PC-9 (cell line): Measurements from ENCODE around the gene ZRANB2. TPM values are rescaled to one million over a fixed set of nuclear protein-coding genes. Genes with fewer than 3 reads are reported as not detected.

Experiments
- BruUV-seq: library from RNA; stranded (reverse); fragments of 400-500 nt; replicated peaks from 2 replicates; lab custom pipeline; 2021; lab: Mats Ljungman, UMichigan
- CTCF ChIA-PET: fragments of 300-600 bp; sonication (Branson Sonifier 250); formaldehyde crosslinking; loops from one replicate; lab custom pipeline; 2022; ENCODE audit warnings: antibody characterized with exemption; lab: Charles Lee
- POLR2A ChIA-PET: fragments of 300-600 bp; sonication (Branson Sonifier 250); formaldehyde crosslinking; loops from one replicate; lab custom pipeline; 2022; ENCODE audit warnings: antibody characterized with exemption; ENCODE audit not compliant: unreplicated experiment; lab: Charles Lee
- DNase-seq, 2 experiments: peaks; one replicate each; pipeline versions ENCODE4 v3.0.0 to v3.0.0-alpha.2; 2015 to 2022; ENCODE audit warnings: mixed read lengths in 1 of 2
- H2AFZ ChIP-seq: fragments of 200-600 bp; sonication (generic); 2 replicates; pipeline ENCODE4 v1.8.1; 2017; ENCODE audit warnings: antibody characterized with exemption
- H3F3A ChIP-seq: fragments of 200-600 bp; sonication (generic); 2 replicates; pipeline ENCODE4 v1.8.1; 2017; ENCODE audit warnings: antibody characterized with exemption, mild to moderate bottlenecking, low read depth; ENCODE audit not compliant: insufficient read depth
- H3K27ac ChIP-seq: fragments of 200-600 bp; sonication (generic); 2 replicates; pipeline ENCODE4 v1.6.1; 2016; ENCODE audit warnings: mixed run types
- H3K27me3 ChIP-seq: fragments of 200-600 bp; sonication (generic); 2 replicates; pipeline ENCODE4 v1.6.1; 2016; ENCODE audit warnings: low read depth, mixed run types; ENCODE audit not compliant: insufficient read depth
- H3K36me3 ChIP-seq: fragments of 200-600 bp; sonication (generic); 2 replicates; pipeline ENCODE4 v1.6.1; 2016; ENCODE audit warnings: low read depth, mixed run types
- H3K4me1 ChIP-seq: fragments of 200-600 bp; sonication (generic); replicated peaks from 2 replicates; pipeline ENCODE4 v1.6.1; 2016; ENCODE audit warnings: mixed run types; ENCODE audit not compliant: insufficient read depth
- H3K4me2 ChIP-seq: fragments of 200-600 bp; sonication (generic); 2 replicates; pipeline ENCODE4 v1.6.1; 2017; ENCODE audit warnings: mixed run types
- H3K4me3 ChIP-seq: fragments of 200-600 bp; sonication (generic); 2 replicates; pipeline ENCODE4 v1.6.1; 2016; ENCODE audit warnings: mixed run types
- H3K79me2 ChIP-seq: fragments of 200-600 bp; sonication (generic); 2 replicates; pipeline ENCODE4 v1.6.1; 2017; ENCODE audit warnings: low read depth, mixed run types
- H3K9me2 ChIP-seq: fragments of 200-600 bp; sonication (generic); 2 replicates; pipeline ENCODE4 v1.8.1; 2017; ENCODE audit warnings: mild to moderate bottlenecking; ENCODE audit not compliant: insufficient read depth
- H3K9me3 ChIP-seq: fragments of 200-600 bp; sonication (generic); 2 replicates; pipeline ENCODE4 v1.8.1; 2016; ENCODE audit warnings: low read depth; ENCODE audit not compliant: insufficient read depth
- H4K20me1 ChIP-seq: fragments of 200-600 bp; sonication (generic); 2 replicates; pipeline ENCODE4 v1.8.1; 2017; ENCODE audit not compliant: insufficient read depth
- EZH2 ChIP-seq: fragments of 200-600 bp; sonication (generic); IDR thresholded peaks from 2 replicates; pipeline ENCODE4 v1.8.0; 2017; ENCODE audit warnings: antibody characterized with exemption, low read depth
- intact Hi-C: fragments of 100-400 bp; cut with micrococcal nuclease; formaldehyde crosslinking; loops from one replicate; pipeline ENCODE4 v1.10.0; 2022; ENCODE audit not compliant: unreplicated experiment
- total RNA-seq: library from RNA; stranded (reverse); gene quantifications from 2 replicates; pipeline ENCODE4 v1.2.3, GENCODE V29; 2021
- TF ChIP-seq, protein P1 (sequence below): fragments of 200-600 bp; sonication (generic); conservative IDR thresholded peaks from 2 replicates; pipeline ENCODE4 v1.6.1; 2017; ENCODE audit warnings: mixed run types, antibody characterized with exemption, mild to moderate bottlenecking, moderate library complexity

ZRANB2 gene
- total RNA-seq, 1 experiment from 2014 or later, result 79.6 TPM

DNA sequence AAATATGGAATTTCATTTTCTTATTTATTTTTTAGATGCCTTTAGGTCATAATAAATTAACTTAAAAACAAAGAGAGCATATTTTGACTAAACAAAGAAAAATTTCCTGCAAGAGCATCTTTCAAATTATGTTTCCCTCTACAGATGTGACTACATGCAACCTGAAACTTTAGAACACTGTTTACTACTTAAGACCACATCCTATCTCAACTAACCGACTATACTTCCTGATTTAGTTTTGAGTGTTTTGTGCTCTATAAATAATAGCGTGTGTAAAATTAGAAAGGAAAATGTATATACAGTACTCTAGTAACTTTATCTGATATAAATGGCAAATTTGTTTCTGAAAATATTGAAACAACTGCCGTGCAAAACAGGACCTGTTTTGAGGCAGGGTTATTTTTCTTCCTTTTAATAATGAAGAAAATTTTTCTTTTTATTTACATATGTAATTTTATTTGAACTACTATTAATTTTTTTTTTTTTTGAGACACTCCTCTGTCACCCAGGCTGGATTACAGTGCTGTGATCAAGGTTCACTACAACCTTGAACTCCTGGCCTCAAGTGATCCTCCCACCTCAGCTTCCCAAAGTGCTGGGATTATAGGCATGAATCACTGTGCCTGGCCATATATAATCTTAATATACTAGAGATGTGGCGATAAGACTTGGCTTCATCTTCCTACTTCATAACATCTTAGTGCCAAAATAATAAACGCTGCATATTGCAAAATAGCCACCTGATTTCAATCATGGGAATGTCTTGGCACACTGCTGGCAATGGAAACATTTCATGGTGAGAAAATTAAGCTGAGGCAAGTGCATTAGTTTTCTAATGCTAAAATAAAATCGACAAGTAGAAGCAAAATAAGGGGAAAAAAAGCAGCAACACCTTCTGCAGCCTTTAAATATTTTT lies 12.3 kb downstream of the ZRANB2 start:
- Histone ChIP-seq H3K4me2 (no peak overlapping the region), H3K9me2 (no peaks in the 10 kb centered on the region), H3K27me3 (no peaks in the 10 kb centered on the region), H2AFZ (no peak overlapping the region), H3K27ac (no peak overlapping the region), H3K9me3 (no peaks in the 10 kb centered on the region), H4K20me1 (peaks cover 55% of the 10 kb centered on the region), H3K36me3 (peaks cover 92% of the 10 kb centered on the region), H3K4me3 (no peak overlapping the region), H3K4me1 (no peaks in the 10 kb centered on the region), H3F3A (peaks cover 34% of the 10 kb centered on the region), H3K79me2 (0 out of 2 replicates have a peak, but pooled peaks cover 9% of the 10 kb centered on the region)
- CTCF ChIA-PET, result no interaction called here
- intact Hi-C loops, result no loop called here
- DNase-seq, result no peak
- TF ChIP-seq, protein P1, sequence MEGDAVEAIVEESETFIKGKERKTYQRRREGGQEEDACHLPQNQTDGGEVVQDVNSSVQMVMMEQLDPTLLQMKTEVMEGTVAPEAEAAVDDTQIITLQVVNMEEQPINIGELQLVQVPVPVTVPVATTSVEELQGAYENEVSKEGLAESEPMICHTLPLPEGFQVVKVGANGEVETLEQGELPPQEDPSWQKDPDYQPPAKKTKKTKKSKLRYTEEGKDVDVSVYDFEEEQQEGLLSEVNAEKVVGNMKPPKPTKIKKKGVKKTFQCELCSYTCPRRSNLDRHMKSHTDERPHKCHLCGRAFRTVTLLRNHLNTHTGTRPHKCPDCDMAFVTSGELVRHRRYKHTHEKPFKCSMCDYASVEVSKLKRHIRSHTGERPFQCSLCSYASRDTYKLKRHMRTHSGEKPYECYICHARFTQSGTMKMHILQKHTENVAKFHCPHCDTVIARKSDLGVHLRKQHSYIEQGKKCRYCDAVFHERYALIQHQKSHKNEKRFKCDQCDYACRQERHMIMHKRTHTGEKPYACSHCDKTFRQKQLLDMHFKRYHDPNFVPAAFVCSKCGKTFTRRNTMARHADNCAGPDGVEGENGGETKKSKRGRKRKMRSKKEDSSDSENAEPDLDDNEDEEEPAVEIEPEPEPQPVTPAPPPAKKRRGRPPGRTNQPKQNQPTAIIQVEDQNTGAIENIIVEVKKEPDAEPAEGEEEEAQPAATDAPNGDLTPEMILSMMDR, result no peak
- TF ChIP-seq EZH2, result no peak
- POLR2A ChIA-PET, result no interaction called here
- BruUV-seq, result no TSS peak

DNA sequence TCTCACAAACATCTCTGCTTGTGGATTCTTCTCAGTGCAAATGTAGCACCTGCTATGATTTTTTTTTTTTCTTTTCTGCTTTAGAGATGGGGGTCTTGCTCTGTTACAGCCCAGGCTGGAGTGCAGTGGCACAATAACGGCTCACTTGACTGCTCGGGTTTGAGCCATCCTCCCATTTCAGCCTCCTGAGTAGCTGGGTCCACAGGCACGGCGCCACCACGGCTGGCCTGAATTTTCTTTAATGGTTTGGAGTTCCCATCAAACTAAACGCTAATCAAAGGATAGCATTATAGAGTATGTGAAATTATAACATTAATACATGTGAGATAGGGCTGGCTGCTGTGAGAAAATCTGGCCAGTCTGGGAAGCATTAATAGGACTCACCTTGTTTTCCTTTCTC lies 26.0 kb downstream of the ZRANB2 start:
- Histone ChIP-seq H3K4me1 (no peaks in the 10 kb centered on the region), H3K4me3 (no peak overlapping the region), H3K9me2 (no peaks in the 10 kb centered on the region), H4K20me1 (0 out of 2 replicates have a peak, but pooled peaks cover 5% of the 10 kb centered on the region), H2AFZ (no peak overlapping the region), H3K36me3 (no peaks in the 10 kb centered on the region), H3K4me2 (no peak overlapping the region), H3F3A (peaks cover 23% of the 10 kb centered on the region; the same call in 1 of the 2 replicates), H3K79me2 (no peaks in the 10 kb centered on the region), H3K9me3 (no peaks in the 10 kb centered on the region), H3K27ac (no peak overlapping the region), H3K27me3 (no peaks in the 10 kb centered on the region)
- POLR2A ChIA-PET, result no interaction called here
- DNase-seq, result no peak
- intact Hi-C loops, result loop anchor here (5.0 kb wide), 2 partner anchors 367 to 1157 kb away; no protein-coding TSS in a partner anchor
- no peak for TF ChIP-seq EZH2
- TF ChIP-seq, protein P1, result no peak
- CTCF ChIA-PET, result no interaction called here
- BruUV-seq, result no TSS peak

DNA sequence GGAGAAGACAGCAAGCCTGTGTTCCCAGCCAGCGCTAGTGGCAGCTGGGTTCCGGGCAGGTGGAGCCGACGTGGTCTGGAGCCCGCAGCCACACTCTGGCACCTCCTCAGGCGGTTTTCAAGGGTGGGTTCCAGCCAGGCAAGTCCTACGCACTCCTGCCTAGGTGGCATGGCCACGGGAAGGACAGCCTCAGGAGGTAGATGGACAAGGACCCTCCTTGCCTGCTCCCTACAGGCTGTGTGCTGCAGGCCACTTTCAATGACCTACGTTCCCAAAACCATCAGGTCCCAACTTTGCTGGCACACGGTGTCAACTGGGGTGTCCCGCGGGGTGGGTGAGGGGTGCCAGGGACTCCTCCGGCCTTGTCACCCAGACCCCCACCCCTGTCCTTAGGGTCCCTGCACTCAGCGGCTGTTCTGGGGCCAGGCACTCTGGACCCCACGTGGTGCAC lies 26.5 kb downstream of the ZRANB2 start:
- intact Hi-C loops, result loop anchor here (5.0 kb wide), 2 partner anchors 367 to 1157 kb away; no protein-coding TSS in a partner anchor
- no peak for DNase-seq
- no peak for TF ChIP-seq EZH2
- TF ChIP-seq, protein P1, result no peak
- ChIA-PET POLR2A (no interaction called here), CTCF (no interaction called here)
- H3K9me3 ChIP-seq, result no peaks in the 10 kb centered on the region
- H3K27me3 ChIP-seq, result no peaks in the 10 kb centered on the region
- no peaks in the 10 kb centered on the region for H3K4me1 ChIP-seq
- no peaks in the 10 kb centered on the region for H3K9me2 ChIP-seq
- H3K36me3 ChIP-seq, result no peaks in the 10 kb centered on the region
- H3K4me2 ChIP-seq, result no peak overlapping the region
- BruUV-seq, result no TSS peak
- H3K79me2 ChIP-seq, result no peaks in the 10 kb centered on the region
- no peak overlapping the region for H2AFZ ChIP-seq
- H3K27ac ChIP-seq, result no peak overlapping the region
- no peak overlapping the region for H3K4me3 ChIP-seq
- H3F3A ChIP-seq, result peaks cover 23% of the 10 kb centered on the region; the same call in 1 of the 2 replicates
- 0 out of 2 replicates have a peak, but pooled peaks cover 5% of the 10 kb centered on the region for H4K20me1 ChIP-seq
